ENCODE measurements around the gene LRRC8D.

DNA sequence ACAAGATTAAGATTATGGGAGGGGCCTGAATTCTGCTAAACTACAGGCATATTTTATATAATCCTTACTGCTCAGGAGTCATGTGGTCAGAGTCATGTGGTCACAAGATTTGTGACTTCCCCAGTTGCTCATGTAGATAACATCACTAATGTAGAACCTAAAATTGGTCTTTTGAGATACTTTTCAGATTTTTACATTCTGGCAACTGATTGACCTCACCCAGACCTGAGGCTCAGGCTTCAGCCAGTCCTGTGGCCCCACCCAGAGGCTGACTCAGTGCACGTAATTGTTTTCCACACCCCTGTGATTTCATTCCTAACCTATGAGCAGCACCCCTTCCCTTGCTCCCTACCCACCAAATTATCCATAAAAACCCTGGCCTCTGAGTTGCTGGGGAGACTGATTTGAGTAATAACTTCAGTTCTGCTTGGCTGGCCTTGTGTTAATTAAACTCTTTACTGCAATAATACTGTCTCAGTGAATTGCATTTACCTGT is 132.3 kb downstream of the LRRC8D start:
- TF ChIP-seq POLR2A (IDR thresholded peaks at IDR 0.05): no peak
- TF ChIP-seq, protein P1, sequence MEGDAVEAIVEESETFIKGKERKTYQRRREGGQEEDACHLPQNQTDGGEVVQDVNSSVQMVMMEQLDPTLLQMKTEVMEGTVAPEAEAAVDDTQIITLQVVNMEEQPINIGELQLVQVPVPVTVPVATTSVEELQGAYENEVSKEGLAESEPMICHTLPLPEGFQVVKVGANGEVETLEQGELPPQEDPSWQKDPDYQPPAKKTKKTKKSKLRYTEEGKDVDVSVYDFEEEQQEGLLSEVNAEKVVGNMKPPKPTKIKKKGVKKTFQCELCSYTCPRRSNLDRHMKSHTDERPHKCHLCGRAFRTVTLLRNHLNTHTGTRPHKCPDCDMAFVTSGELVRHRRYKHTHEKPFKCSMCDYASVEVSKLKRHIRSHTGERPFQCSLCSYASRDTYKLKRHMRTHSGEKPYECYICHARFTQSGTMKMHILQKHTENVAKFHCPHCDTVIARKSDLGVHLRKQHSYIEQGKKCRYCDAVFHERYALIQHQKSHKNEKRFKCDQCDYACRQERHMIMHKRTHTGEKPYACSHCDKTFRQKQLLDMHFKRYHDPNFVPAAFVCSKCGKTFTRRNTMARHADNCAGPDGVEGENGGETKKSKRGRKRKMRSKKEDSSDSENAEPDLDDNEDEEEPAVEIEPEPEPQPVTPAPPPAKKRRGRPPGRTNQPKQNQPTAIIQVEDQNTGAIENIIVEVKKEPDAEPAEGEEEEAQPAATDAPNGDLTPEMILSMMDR (IDR thresholded peaks at IDR 0.05): peak in 7 of 12 donors; percentile 9 to 38 (median 25)

All from heart left ventricle (tissue), 13 donors.